ENCODE results near the gene ACYP2.
"Not testable (repeated sequence)": the region's sequence is repeated elsewhere in the genome, so short reads cannot be mapped to it uniquely, and the experiment has no call there.

GRCh38 chr2:54116598-54116997 is 1.2 kb downstream of the ACYP2 start:
- not testable (repeated sequence) for TF ChIP-seq CTCF, POLR2A (IDR thresholded peaks at IDR 0.05)
